Neural progenitor cell (in vitro differentiated cells): ENCODE results near the gene GP5. TPM values are rescaled to one million over a fixed set of nuclear protein-coding genes. Genes with fewer than 3 reads are reported as not detected.

Experiments
- DNase-seq: peaks from one replicate; pipeline ENCODE4 v3.0.0-alpha.2; 2016; ENCODE audit warnings: low spot score
- H2AFZ ChIP-seq: fragments of 200-600 bp; sonication (generic); replicated peaks from 2 replicates; pipeline ENCODE4 v1.6.1; 2016; ENCODE audit warnings: antibody characterized with exemption
- H3F3A ChIP-seq: fragments of 200-600 bp; sonication (generic); 2 replicates; pipeline ENCODE4 v1.6.1; 2016; ENCODE audit warnings: antibody characterized with exemption, low read depth
- H3K27ac ChIP-seq: fragments of 200-600 bp; sonication (generic); 2 replicates; pipeline ENCODE4 v1.5.1; 2016; ENCODE audit warnings: mild to moderate bottlenecking
- H3K27me3 ChIP-seq: fragments of 200-600 bp; sonication (generic); 2 replicates; pipeline ENCODE4 v1.6.1; 2016; ENCODE audit warnings: mild to moderate bottlenecking, moderate library complexity
- H3K36me3 ChIP-seq: fragments of 200-600 bp; sonication (generic); 2 replicates; pipeline ENCODE4 v1.5.1; 2016
- H3K4me1 ChIP-seq: fragments of 200-600 bp; sonication (generic); 2 replicates; pipeline ENCODE4 v1.6.1; 2016; ENCODE audit warnings: mixed run types
- H3K4me2 ChIP-seq: fragments of 200-600 bp; sonication (generic); 2 replicates; pipeline ENCODE4 v1.6.1; 2016
- H3K4me3 ChIP-seq: fragments of 200-600 bp; sonication (generic); 2 replicates; pipeline ENCODE4 v1.5.1; 2016
- H3K79me2 ChIP-seq: fragments of 200-600 bp; sonication (generic); 2 replicates; pipeline ENCODE4 v1.6.1; 2016; ENCODE audit warnings: low read depth
- H3K9ac ChIP-seq: fragments of 200-600 bp; sonication (generic); 2 replicates; pipeline ENCODE4 v1.6.1; 2016
- H3K9me3 ChIP-seq: fragments of 200-600 bp; sonication (generic); 2 replicates; pipeline ENCODE4 v1.5.1; 2016; ENCODE audit warnings: low read depth
- H4K20me1 ChIP-seq: fragments of 200-600 bp; sonication (generic); 2 replicates; pipeline ENCODE4 v1.6.1; 2016; ENCODE audit warnings: low read depth
- H3K27ac Mint-ChIP-seq: 3 replicates; pipeline ENCODE4 v1.8.0; 2021; ENCODE audit warnings: mixed read lengths
- H3K27me3 Mint-ChIP-seq: 2 replicates; pipeline ENCODE4 v1.8.0; 2022; ENCODE audit warnings: low read depth, mild to moderate bottlenecking, inconsistent platforms, moderate library complexity, mixed read lengths; ENCODE audit not compliant: insufficient read depth
- H3K36me3 Mint-ChIP-seq: 3 replicates; pipeline ENCODE4 v1.8.0; 2021; ENCODE audit warnings: mixed read lengths
- H3K4me1 Mint-ChIP-seq: 3 replicates; pipeline ENCODE4 v1.8.0; 2021; ENCODE audit warnings: mixed read lengths
- H3K4me3 Mint-ChIP-seq: 3 replicates; pipeline ENCODE4 v1.8.0; 2021; ENCODE audit warnings: mild to moderate bottlenecking, moderate library complexity, mixed read lengths
- H3K9me3 Mint-ChIP-seq: 3 replicates; pipeline ENCODE4 v1.8.0; 2020; ENCODE audit warnings: mixed read lengths
- EZH2 ChIP-seq: fragments of 200-600 bp; sonication (generic); IDR thresholded peaks from 2 replicates; pipeline ENCODE4 v1.6.1; 2017; ENCODE audit warnings: antibody characterized with exemption, mild to moderate bottlenecking, moderate library complexity
- EZH2phosphoT487 ChIP-seq: fragments of 200-600 bp; sonication (generic); IDR thresholded peaks from 2 replicates; pipeline ENCODE4 v1.6.1; 2017; ENCODE audit warnings: antibody characterized with exemption
- total RNA-seq: library from RNA; depleted of rRNA; stranded (reverse); fragments of >200 nt; gene quantifications from 2 replicates; pipeline ENCODE4 v1.2.3, GENCODE V29; 2015; ENCODE audit warnings: low replicate concordance
- TF ChIP-seq, protein P1 (sequence below): fragments of 200-600 bp; sonication (generic); IDR thresholded peaks from 2 replicates; pipeline ENCODE4 v1.5.1; 2017; ENCODE audit warnings: antibody characterized with exemption, mild to moderate bottlenecking

GP5 gene
- total RNA-seq, 1 donor from 2014 or later: not detected

DNA sequence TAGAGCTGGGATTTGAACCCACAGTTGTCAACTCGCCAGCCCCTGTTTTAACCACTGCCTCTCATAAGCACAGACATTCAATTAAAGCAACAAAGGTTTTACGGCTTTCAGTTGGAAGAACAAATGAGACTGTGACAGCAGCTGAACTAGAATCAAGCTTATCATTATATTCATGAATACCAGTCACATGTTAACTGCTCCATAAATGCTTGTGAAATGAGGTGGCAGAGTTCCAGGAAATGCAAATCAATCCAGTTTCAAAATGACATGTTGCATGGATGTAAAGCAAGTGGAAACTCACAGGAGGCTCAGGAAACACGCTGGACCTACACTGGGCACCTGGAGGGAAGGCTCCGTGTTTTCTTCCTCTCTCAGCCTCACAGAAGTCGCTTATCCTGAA, 3.9 kb downstream of the GP5 start:
- peaks cover 2% of the 10 kb centered on the region for H3K36me3 Mint-ChIP-seq
- peaks cover 56% of the 10 kb centered on the region for H3K27me3 ChIP-seq
- no peak overlapping the region for H3K4me2 ChIP-seq
- peaks cover 16% of the 10 kb centered on the region for H3F3A ChIP-seq
- no peak for DNase-seq
- no peak overlapping the region for H2AFZ ChIP-seq
- peaks cover 8% of the 10 kb centered on the region for H3K4me1 ChIP-seq
- TF ChIP-seq EZH2phosphoT487 (no peak), EZH2 (no peak)
- TF ChIP-seq, protein P1, sequence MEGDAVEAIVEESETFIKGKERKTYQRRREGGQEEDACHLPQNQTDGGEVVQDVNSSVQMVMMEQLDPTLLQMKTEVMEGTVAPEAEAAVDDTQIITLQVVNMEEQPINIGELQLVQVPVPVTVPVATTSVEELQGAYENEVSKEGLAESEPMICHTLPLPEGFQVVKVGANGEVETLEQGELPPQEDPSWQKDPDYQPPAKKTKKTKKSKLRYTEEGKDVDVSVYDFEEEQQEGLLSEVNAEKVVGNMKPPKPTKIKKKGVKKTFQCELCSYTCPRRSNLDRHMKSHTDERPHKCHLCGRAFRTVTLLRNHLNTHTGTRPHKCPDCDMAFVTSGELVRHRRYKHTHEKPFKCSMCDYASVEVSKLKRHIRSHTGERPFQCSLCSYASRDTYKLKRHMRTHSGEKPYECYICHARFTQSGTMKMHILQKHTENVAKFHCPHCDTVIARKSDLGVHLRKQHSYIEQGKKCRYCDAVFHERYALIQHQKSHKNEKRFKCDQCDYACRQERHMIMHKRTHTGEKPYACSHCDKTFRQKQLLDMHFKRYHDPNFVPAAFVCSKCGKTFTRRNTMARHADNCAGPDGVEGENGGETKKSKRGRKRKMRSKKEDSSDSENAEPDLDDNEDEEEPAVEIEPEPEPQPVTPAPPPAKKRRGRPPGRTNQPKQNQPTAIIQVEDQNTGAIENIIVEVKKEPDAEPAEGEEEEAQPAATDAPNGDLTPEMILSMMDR: no peak
- H3K27me3 Mint-ChIP-seq: peaks cover 8% of the 10 kb centered on the region
- H3K9ac ChIP-seq: no peak overlapping the region
- no peak overlapping the region for H3K4me3 ChIP-seq
- no peak overlapping the region for H3K27ac ChIP-seq
- H3K9me3 Mint-ChIP-seq: peaks cover 12% of the 10 kb centered on the region
- H3K9me3 ChIP-seq: no peaks in the 10 kb centered on the region
- no peaks in the 10 kb centered on the region for H4K20me1 ChIP-seq
- H3K79me2 ChIP-seq: no peaks in the 10 kb centered on the region
- no peaks in the 10 kb centered on the region for H3K36me3 ChIP-seq
- no peak overlapping the region for H3K4me3 Mint-ChIP-seq
- H3K4me1 Mint-ChIP-seq: peaks cover 16% of the 10 kb centered on the region
- no peak overlapping the region for H3K27ac Mint-ChIP-seq

GRCh38 chr3:194392576-194392975, 6.5 kb downstream of the GP5 start:
- H3K9ac ChIP-seq: no peak overlapping the region
- no peak overlapping the region for H3K27ac Mint-ChIP-seq

GRCh38 chr3:194390835-194391234, 8.2 kb downstream of the GP5 start:
- Histone ChIP-seq H3K27ac (no peak overlapping the region), H3K9ac (no peak overlapping the region), H3K79me2 (no peaks in the 10 kb centered on the region), H3K36me3 (no peaks in the 10 kb centered on the region), H3K27me3 (peaks cover 12% of the 10 kb centered on the region), H3K9me3 (no peaks in the 10 kb centered on the region), H3K4me1 (peaks cover 13% of the 10 kb centered on the region), H3F3A (peaks cover 26% of the 10 kb centered on the region), H2AFZ (no peak overlapping the region), H3K4me2 (no peak overlapping the region), H3K4me3 (no peak overlapping the region), H4K20me1 (no peaks in the 10 kb centered on the region)
- TF ChIP-seq EZH2phosphoT487: no peak
- DNase-seq: no peak
- peaks cover 4% of the 10 kb centered on the region for H3K27me3 Mint-ChIP-seq
- H3K36me3 Mint-ChIP-seq: no peaks in the 10 kb centered on the region
- peaks cover 9% of the 10 kb centered on the region for H3K4me1 Mint-ChIP-seq
- H3K9me3 Mint-ChIP-seq: peaks cover 21% of the 10 kb centered on the region
- H3K4me3 Mint-ChIP-seq: no peak overlapping the region
- H3K27ac Mint-ChIP-seq: no peak overlapping the region

More at GRCh38 chr3:194392576-194392975, 6.5 kb downstream of the GP5 start:
- H3K4me3 ChIP-seq: no peak overlapping the region
- Mint-ChIP-seq H3K36me3 (no peaks in the 10 kb centered on the region), H3K27me3 (peaks cover 4% of the 10 kb centered on the region), H3K9me3 (peaks cover 21% of the 10 kb centered on the region), H3K4me3 (no peak overlapping the region), H3K4me1 (peaks cover 16% of the 10 kb centered on the region)
- no peaks in the 10 kb centered on the region for H3K36me3 ChIP-seq
- no peaks in the 10 kb centered on the region for H4K20me1 ChIP-seq
- H3K4me2 ChIP-seq: no peak overlapping the region
- H2AFZ ChIP-seq: no peak overlapping the region
- H3K79me2 ChIP-seq: no peaks in the 10 kb centered on the region
- DNase-seq: no peak
- peaks cover 30% of the 10 kb centered on the region for H3K27me3 ChIP-seq
- no peak overlapping the region for H3K27ac ChIP-seq
- peaks cover 16% of the 10 kb centered on the region for H3F3A ChIP-seq
- H3K4me1 ChIP-seq: peaks cover 8% of the 10 kb centered on the region
- no peaks in the 10 kb centered on the region for H3K9me3 ChIP-seq
- TF ChIP-seq, protein P1: no peak
- TF ChIP-seq EZH2phosphoT487 (no peak), EZH2 (no peak)

DNA sequence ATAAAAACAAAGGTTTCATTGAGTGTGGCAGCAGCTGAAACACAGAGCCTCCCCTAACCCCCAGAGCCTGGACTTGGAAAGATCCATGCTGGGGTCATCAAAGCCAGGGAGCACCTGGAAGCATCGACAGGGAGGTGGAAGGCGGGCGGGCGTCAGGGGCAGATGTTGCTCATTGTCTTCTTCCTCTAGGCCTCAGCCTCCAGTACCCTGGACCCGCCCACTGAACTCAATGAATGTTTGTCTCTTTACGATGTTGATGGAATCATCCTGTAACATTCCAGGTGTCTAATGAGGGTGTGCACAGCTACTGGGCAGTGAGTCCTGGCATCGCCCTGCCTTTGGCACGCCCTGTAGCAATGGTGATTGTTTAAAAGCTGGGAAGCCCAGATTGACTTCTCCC, 9.8 kb downstream of the GP5 start:
- no peak for TF ChIP-seq EZH2phosphoT487
- TF ChIP-seq, protein P1: no peak
- TF ChIP-seq EZH2: no peak
- Histone ChIP-seq H4K20me1 (no peaks in the 10 kb centered on the region), H3K9me3 (no peaks in the 10 kb centered on the region), H3K4me1 (peaks cover 20% of the 10 kb centered on the region), H3F3A (peaks cover 21% of the 10 kb centered on the region), H3K36me3 (no peaks in the 10 kb centered on the region), H3K4me2 (no peak overlapping the region), H3K27me3 (no peaks in the 10 kb centered on the region), H3K79me2 (no peaks in the 10 kb centered on the region), H3K9ac (no peak overlapping the region), H2AFZ (no peak overlapping the region), H3K27ac (no peak overlapping the region), H3K4me3 (no peak overlapping the region)
- H3K9me3 Mint-ChIP-seq: peaks cover 21% of the 10 kb centered on the region
- H3K27me3 Mint-ChIP-seq: peaks cover 5% of the 10 kb centered on the region
- DNase-seq: no peak
- no peaks in the 10 kb centered on the region for H3K36me3 Mint-ChIP-seq
- no peak overlapping the region for H3K4me3 Mint-ChIP-seq
- H3K4me1 Mint-ChIP-seq: no peaks in the 10 kb centered on the region
- no peak overlapping the region for H3K27ac Mint-ChIP-seq
